AG10803 (cell line): ENCODE measurements around the gene ZNF324.

Source experiments
- DNase-seq: peaks from one replicate; pipeline ENCODE4 v3.0.0; 2010; ENCODE audit warnings: low read depth
- H3K4me3 ChIP-seq: 2 replicates; pipeline ENCODE4 v1.5.1; 2011; ENCODE audit warnings: mild to moderate bottlenecking, low read length, control low read depth
- TF ChIP-seq, protein P1 (sequence below): conservative IDR thresholded peaks from 2 replicates; pipeline ENCODE4 v1.5.1; 2011; ENCODE audit warnings: mild to moderate bottlenecking, low read length, control low read depth, inconsistent platforms

Gene ZNF324

DNA sequence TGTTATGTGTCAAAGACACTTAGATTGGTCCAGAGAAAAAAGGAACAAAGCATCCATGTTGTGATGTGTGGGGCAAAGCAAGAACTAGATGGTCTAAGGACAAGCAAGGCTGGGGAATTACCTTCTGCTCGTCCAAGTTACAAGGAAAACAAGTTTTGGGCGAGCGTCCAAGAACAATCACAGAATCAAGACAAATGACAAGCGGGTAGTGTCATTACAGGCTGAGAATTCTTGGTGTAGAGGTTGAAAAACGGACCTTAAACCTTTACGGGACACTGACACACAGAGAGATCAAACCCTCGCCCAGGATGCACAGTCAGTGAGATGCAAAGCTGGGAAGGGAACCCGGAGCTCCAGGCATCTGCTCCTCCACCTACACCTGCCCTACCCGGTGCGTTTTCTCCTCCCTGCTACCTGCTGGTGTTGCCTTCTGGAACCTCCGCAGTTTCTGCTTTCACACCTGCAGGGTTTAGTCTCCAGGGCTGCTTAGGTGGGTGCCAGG lies 16.0 kb upstream of the ZNF324 start:
- peak overlapping the region; percentile 71 for H3K4me3 ChIP-seq
- TF ChIP-seq, protein P1, sequence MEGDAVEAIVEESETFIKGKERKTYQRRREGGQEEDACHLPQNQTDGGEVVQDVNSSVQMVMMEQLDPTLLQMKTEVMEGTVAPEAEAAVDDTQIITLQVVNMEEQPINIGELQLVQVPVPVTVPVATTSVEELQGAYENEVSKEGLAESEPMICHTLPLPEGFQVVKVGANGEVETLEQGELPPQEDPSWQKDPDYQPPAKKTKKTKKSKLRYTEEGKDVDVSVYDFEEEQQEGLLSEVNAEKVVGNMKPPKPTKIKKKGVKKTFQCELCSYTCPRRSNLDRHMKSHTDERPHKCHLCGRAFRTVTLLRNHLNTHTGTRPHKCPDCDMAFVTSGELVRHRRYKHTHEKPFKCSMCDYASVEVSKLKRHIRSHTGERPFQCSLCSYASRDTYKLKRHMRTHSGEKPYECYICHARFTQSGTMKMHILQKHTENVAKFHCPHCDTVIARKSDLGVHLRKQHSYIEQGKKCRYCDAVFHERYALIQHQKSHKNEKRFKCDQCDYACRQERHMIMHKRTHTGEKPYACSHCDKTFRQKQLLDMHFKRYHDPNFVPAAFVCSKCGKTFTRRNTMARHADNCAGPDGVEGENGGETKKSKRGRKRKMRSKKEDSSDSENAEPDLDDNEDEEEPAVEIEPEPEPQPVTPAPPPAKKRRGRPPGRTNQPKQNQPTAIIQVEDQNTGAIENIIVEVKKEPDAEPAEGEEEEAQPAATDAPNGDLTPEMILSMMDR = no peak
- DNase-seq = no peak

DNA sequence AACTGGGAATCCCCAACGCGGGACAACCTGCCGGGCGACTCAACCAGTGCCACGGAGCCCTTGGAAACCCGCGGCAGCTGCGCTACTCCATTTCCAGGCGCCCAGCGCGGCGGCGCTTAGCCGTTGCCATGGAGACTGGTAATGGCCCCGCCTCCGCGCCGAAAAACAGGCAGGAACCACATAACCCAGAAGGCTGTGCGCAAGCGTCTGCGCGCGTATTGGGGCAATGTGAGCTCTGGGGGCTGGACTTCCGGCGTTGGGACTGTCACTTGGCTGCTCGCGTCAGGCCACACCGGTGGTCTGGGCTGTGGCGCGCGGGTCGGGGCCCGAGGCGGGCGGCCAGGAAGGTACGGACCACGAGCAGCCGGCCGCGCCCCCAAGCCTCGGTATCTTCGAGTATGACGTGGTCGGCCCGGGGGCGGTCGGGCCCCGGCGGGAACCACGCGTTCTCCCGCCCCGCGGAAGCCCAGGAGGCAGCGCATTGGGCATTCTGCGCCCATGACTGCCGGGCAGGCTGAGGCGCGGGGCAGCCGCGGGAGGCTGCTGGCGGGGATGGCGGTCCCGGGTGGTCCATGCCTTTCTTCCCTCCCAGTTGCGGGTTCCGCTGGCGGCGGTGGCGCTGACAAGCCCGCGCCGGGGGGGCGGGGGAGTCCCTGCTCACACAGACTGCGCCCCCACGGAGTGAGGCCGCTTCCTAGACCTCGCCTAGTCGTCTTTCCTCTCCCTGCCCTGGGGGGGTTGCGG lies 15.3 kb upstream of the ZNF324 start, which contains the start of gene ZNF324B:
Gene ZNF324B (plus strand): TSS at position 265 of the 744 bp plus-strand sequence. CDS start 2,080 bp downstream, outside the sequence.
- TF ChIP-seq, protein P1 = no peak
- H3K4me3 ChIP-seq = peak within 1 kb of the TSS; percentile 71
- DNase-seq = peak; percentile 91

DNA sequence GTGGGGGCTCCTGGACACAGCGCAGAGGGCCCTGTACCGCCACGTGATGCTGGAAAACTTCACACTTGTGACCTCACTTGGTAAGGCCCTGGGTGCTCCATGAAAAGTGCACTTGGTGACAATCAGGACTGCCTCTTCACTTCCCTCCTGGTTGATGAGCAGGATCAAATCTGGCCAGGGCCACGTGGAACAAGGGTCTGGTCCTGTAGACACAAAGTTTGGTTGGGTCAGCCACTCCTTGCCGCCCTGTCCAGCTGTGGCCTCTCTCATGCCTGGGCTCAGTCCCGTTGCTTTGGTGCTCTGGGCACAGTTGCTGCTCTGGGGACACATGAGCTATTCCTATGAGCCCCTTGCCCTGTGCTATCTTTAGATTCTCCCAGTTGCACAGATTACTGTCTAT lies 13.1 kb upstream of the ZNF324 start:
- no peak overlapping the region for H3K4me3 ChIP-seq
- TF ChIP-seq, protein P1 = no peak
- DNase-seq = no peak

DNA sequence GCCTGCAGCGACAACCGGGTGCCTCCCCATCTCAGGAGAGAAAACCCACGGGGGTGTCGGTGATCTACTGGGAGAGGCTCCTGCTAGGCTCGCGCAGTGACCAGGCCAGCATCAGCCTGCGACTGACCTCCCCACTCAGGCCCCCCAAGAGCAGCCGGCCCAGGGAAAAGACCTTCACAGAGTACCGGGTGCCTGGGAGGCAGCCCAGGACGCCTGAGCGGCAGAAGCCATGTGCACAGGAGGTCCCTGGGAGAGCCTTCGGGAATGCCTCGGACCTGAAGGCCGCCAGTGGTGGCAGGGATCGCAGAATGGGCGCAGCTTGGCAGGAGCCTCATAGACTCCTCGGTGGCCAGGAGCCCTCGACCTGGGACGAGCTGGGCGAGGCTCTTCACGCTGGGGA lies 11.6 kb upstream of the ZNF324 start:
- TF ChIP-seq, protein P1 = no peak
- no peak overlapping the region for H3K4me3 ChIP-seq
- DNase-seq = no peak

DNA sequence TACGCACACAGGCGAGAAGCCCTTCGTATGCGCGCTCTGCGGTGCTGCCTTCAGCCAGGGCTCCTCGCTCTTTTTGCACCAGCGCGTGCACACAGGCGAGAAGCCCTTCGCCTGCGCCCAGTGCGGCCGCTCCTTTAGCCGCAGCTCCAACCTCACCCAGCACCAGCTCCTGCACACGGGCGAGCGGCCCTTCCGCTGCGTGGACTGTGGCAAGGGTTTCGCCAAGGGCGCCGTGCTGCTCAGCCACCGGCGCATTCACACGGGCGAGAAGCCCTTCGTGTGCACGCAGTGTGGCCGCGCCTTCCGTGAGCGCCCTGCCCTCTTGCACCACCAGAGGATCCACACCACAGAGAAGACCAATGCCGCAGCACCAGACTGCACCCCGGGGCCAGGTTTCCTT lies 10.8 kb upstream of the ZNF324 start:
- no peak for DNase-seq
- H3K4me3 ChIP-seq = no peak overlapping the region
- TF ChIP-seq, protein P1 = no peak

DNA sequence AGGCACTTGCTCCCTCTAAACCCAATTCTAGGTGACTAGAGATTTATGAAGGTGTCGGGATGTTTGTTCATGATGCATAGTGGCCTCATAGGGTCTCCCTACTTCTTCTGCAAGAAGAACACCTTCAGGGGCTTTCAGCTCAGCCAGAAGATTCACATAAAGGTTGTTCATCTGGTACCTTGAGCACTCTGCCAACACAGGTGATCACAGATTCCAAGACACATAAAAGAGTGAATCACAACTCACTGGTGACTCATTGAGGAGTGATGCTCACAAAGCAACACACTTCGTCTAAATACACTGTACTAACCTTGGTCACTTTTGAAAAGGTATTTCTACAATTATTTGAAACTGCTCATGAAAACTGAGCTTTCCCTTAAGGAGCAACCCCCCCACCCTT lies 6.8 kb upstream of the ZNF324 start:
- no peak for DNase-seq
- TF ChIP-seq, protein P1 = no peak
- no peak overlapping the region for H3K4me3 ChIP-seq

DNA sequence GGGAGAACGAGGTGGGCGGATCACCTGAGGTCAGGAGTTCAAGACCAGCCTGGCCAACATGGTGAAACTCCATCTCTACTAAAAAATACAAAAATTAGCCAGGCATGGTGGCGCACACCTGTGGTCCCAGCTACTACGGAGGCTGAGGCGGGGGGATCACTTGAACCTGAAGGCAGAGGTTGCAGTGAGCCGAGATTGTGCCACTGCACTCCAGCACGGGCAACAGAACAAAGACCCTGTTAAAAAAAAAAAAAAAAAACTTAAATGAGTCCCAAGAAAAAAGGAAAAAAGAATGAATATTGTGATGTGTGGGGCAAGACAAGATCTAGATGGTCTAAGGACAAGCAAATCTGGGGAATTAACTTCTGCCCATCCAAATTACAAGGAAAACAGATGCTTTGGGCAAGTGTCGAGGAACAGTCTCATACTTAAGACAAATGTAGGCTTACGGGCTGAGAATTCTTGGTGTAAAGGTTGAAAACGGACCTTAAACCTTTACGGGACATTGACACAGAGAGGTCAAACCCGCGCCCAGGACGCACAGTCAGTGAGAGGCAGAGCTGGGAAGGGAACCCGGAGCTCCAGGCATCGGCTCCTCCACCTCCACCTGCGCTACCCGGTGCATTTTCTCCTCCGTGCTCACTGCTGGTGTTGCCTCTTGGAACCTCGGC lies 656 bp upstream of the ZNF324 start:
- TF ChIP-seq, protein P1 = no peak
- H3K4me3 ChIP-seq = peak overlapping the region; percentile 73
- no peak for DNase-seq
